ENCODE data around the gene CDCP1.

The CDCP1 gene

DNA sequence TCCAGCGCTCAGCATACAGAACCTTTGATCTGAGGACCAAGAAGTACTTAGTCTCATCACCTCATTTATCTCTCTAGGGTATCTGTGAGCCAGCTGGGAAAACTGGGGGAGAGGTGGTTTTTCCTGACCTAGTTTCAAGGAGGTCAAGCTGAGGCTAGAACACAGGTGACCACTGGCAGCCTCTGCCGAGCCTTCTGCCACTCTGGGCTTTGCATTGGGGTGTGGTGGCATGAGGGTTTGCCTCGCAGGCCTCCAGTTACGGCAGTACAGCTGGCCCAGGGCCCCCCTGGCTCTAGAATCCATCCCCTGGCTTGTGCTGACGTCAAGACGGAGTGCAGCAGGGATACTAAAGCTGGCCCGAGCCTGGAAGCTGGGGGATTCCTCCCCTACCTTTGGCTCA, 34.7 kb upstream of the CDCP1 start:
- no peaks in the 10 kb centered on the region for H3K9me3 ChIP-seq (replicated peaks; ENCODE audit: insufficient read depth, low read length)
- H3K4me2 ChIP-seq (ENCODE audit: low read depth, low read length), result no peak overlapping the region
- no peaks in the 10 kb centered on the region for H4K20me1 ChIP-seq (ENCODE audit: insufficient read depth, low read length)
- DNase-seq, result no peak
- H3K36me3 ChIP-seq (replicated peaks; ENCODE audit: insufficient read depth, low read length), result no peaks in the 10 kb centered on the region
- H3K27ac ChIP-seq (ENCODE audit: low read length), result no peak overlapping the region
- H3F3A ChIP-seq (ENCODE audit: insufficient read depth, low read length), result peaks cover 29% of the 10 kb centered on the region
- H3K27me3 ChIP-seq (replicated peaks; ENCODE audit: insufficient read depth, low read length), result no peaks in the 10 kb centered on the region
- no peak overlapping the region for H3K9ac ChIP-seq (ENCODE audit: low read length)
- TF ChIP-seq EZH2 (optimal IDR thresholded peaks at IDR 0.05; ENCODE audit: low read depth, low read length) (no peak), CTCF (IDR thresholded peaks at IDR 0.05; ENCODE audit: low read length) (no peak), EZH2phosphoT487 (IDR thresholded peaks at IDR 0.05; ENCODE audit: low read length) (no peak)
- H3K4me3 ChIP-seq (ENCODE audit: low read length), result no peak overlapping the region
- H2AFZ ChIP-seq (ENCODE audit: low read length), result no peak overlapping the region
- H3K4me1 ChIP-seq (ENCODE audit: low read length), result peaks cover 35% of the 10 kb centered on the region
- no peaks in the 10 kb centered on the region for H3K79me2 ChIP-seq (ENCODE audit: low read length)
- H3K9me2 ChIP-seq (replicated peaks; ENCODE audit: insufficient read depth, low read length), result no peaks in the 10 kb centered on the region

DNA sequence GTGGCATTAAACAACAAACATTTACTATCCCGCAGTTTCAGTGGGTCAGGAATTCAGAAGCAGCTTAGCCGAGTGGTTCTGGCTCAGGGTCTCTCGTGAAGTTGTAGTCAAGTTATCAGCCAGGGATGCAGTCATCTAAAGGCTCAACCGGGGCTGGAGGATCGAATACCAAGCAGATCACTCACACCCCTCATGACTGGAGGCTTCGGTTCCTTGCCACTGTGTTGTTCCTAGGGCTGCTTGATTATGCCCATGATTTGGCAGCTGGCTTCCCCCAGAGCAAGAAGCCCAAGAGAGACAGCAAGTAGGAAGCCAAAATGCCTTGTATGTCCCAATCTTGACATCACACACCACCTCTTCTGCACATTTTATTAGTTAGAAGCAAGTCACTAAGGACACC, 33.9 kb upstream of the CDCP1 start:
- Histone ChIP-seq H3K9me3 (replicated peaks; ENCODE audit: insufficient read depth, low read length) (no peaks in the 10 kb centered on the region), H3K27ac (ENCODE audit: low read length) (no peak overlapping the region), H3F3A (ENCODE audit: insufficient read depth, low read length) (peaks cover 26% of the 10 kb centered on the region), H2AFZ (ENCODE audit: low read length) (no peak overlapping the region), H3K27me3 (replicated peaks; ENCODE audit: insufficient read depth, low read length) (no peaks in the 10 kb centered on the region), H3K4me2 (ENCODE audit: low read depth, low read length) (no peak overlapping the region), H3K9ac (ENCODE audit: low read length) (no peak overlapping the region), H3K9me2 (replicated peaks; ENCODE audit: insufficient read depth, low read length) (no peaks in the 10 kb centered on the region), H4K20me1 (ENCODE audit: insufficient read depth, low read length) (no peaks in the 10 kb centered on the region), H3K4me1 (ENCODE audit: low read length) (peaks cover 27% of the 10 kb centered on the region), H3K79me2 (ENCODE audit: low read length) (no peaks in the 10 kb centered on the region), H3K4me3 (ENCODE audit: low read length) (no peak overlapping the region), H3K36me3 (replicated peaks; ENCODE audit: insufficient read depth, low read length) (no peaks in the 10 kb centered on the region)
- TF ChIP-seq CTCF (IDR thresholded peaks at IDR 0.05; ENCODE audit: low read length) (no peak), EZH2phosphoT487 (IDR thresholded peaks at IDR 0.05; ENCODE audit: low read length) (no peak), EZH2 (optimal IDR thresholded peaks at IDR 0.05; ENCODE audit: low read depth, low read length) (no peak)
- no peak for DNase-seq

- no peaks in the 10 kb centered on the region for H3K9me2 ChIP-seq (replicated peaks; ENCODE audit: insufficient read depth, low read length)
- no peak overlapping the region for H3K4me2 ChIP-seq (ENCODE audit: low read depth, low read length)
- H3K36me3 ChIP-seq (replicated peaks; ENCODE audit: insufficient read depth, low read length), result no peaks in the 10 kb centered on the region
- peaks cover 18% of the 10 kb centered on the region for H3F3A ChIP-seq (ENCODE audit: insufficient read depth, low read length)
- H3K4me3 ChIP-seq (ENCODE audit: low read length), result no peak overlapping the region
- H3K27ac ChIP-seq (ENCODE audit: low read length), result no peak overlapping the region
- no peaks in the 10 kb centered on the region for H3K27me3 ChIP-seq (replicated peaks; ENCODE audit: insufficient read depth, low read length)
- no peaks in the 10 kb centered on the region for H4K20me1 ChIP-seq (ENCODE audit: insufficient read depth, low read length)
- peaks cover 18% of the 10 kb centered on the region for H3K4me1 ChIP-seq (ENCODE audit: low read length)
- no peak for DNase-seq
- H3K9me3 ChIP-seq (replicated peaks; ENCODE audit: insufficient read depth, low read length), result no peaks in the 10 kb centered on the region
- TF ChIP-seq CTCF (IDR thresholded peaks at IDR 0.05; ENCODE audit: low read length) (no peak), EZH2 (optimal IDR thresholded peaks at IDR 0.05; ENCODE audit: low read depth, low read length) (no peak)
- no peak overlapping the region for H2AFZ ChIP-seq (ENCODE audit: low read length)
- H3K79me2 ChIP-seq (ENCODE audit: low read length), result no peaks in the 10 kb centered on the region
- no peak overlapping the region for H3K9ac ChIP-seq (ENCODE audit: low read length)
Measured at GRCh38 chr3:45179163-45179562, 33.0 kb upstream of the CDCP1 start.

Data from MM.1S (cell line).